NCI-H187 (cell line): ENCODE results near the gene NAA15.
"Not testable (repeated sequence)": the region's sequence is repeated elsewhere in the genome, so short reads cannot be mapped to it uniquely, and the experiment has no call there.

Source experiments
- DNase-seq, 2 experiments: peaks; one replicate each; lab custom pipeline; 2025; lab: John Stamatoyannopoulos, UW

Gene NAA15

GRCh38 chr4:139361301-139361700, 60.0 kb downstream of the NAA15 start:
- no peak for DNase-seq

GRCh38 chr4:139367421-139368090, 66.3 kb downstream of the NAA15 start:
- DNase-seq: no peak

- DNase-seq: no peak
These were observed 67.7 kb downstream of the NAA15 start for GRCh38 chr4:139368998-139369397.

- DNase-seq: no peak
These were observed 72.9 kb downstream of the NAA15 start for GRCh38 chr4:139374251-139374650.

GRCh38 chr4:139386421-139386820, 85.1 kb downstream of the NAA15 start:
- no peak for DNase-seq

GRCh38 chr4:139389102-139389501, 87.8 kb downstream of the NAA15 start:
- no peak for DNase-seq

GRCh38 chr4:139389991-139390390, 88.7 kb downstream of the NAA15 start:
- DNase-seq: no peak

- no peak for DNase-seq
These were observed 90.4 kb downstream of the NAA15 start for GRCh38 chr4:139391731-139392130.

- no peak for DNase-seq
These were observed 91.5 kb downstream of the NAA15 start for GRCh38 chr4:139392797-139393196.

GRCh38 chr4:139401368-139401767, 100.1 kb downstream of the NAA15 start:
- DNase-seq: no peak

GRCh38 chr4:139402436-139402835, 101.1 kb downstream of the NAA15 start:
- DNase-seq: no peak

GRCh38 chr4:139403462-139403861, 102.2 kb downstream of the NAA15 start:
- DNase-seq: no peak

GRCh38 chr4:139410312-139410711, 109.0 kb downstream of the NAA15 start:
- no peak for DNase-seq

GRCh38 chr4:139414671-139415210, 113.4 kb downstream of the NAA15 start:
- not testable (repeated sequence) for DNase-seq

GRCh38 chr4:139416073-139416673, 114.9 kb downstream of the NAA15 start:
- DNase-seq: no peak

- DNase-seq: no peak
These were observed 118.1 kb downstream of the NAA15 start for GRCh38 chr4:139419388-139419914.

- DNase-seq: no peak
These were observed 119.3 kb downstream of the NAA15 start for GRCh38 chr4:139420652-139421051.

- DNase-seq: no peak
These were observed 134.8 kb downstream of the NAA15 start for GRCh38 chr4:139436122-139436521.

- no peak for DNase-seq
These were observed 136.8 kb downstream of the NAA15 start for GRCh38 chr4:139438141-139438540.

GRCh38 chr4:139441029-139441428, 139.7 kb downstream of the NAA15 start:
- DNase-seq: no peak

- no peak for DNase-seq
These were observed 142.4 kb downstream of the NAA15 start for GRCh38 chr4:139443661-139444060.

GRCh38 chr4:139444881-139445280, 143.6 kb downstream of the NAA15 start:
- DNase-seq: not testable (repeated sequence)

- DNase-seq: not testable (repeated sequence)
These were observed 145.8 kb downstream of the NAA15 start for GRCh38 chr4:139447078-139447477.
